Stomach (tissue), 4 donors: Measurements from ENCODE around the gene PYCR2.

Experiments used
- CTCF ChIP-seq, 7 experiments: fragments of 450-650 bp in 4 of 7; fragments of 200-600 bp in 3 of 7; sonication (generic) in 3 of 7; IDR thresholded peaks; one replicate each; pipeline ENCODE4 v1.5.1; 2016 to 2019; ENCODE audit warnings: antibody characterized with exemption in 7 of 7, control low read depth in 2 of 7, mild to moderate bottlenecking in 1 of 7
- POLR2A ChIP-seq, 4 donors: fragments of 450-650 bp; IDR thresholded peaks; one replicate each; pipeline ENCODE4 v1.6.1; 2016; ENCODE audit warnings: antibody characterized with exemption in 4 of 4, control low read depth in 2 of 4, mild to moderate bottlenecking in 1 of 4, moderate library complexity in 1 of 4

- TF ChIP-seq CTCF (IDR thresholded peaks at IDR 0.05) (no peak), POLR2A (IDR thresholded peaks at IDR 0.05) (no peak)
Observed at GRCh38 chr1:225953315-225953714, 29.3 kb upstream of the PYCR2 start.
